Measurements from ENCODE around the gene PHF20.

The PHF20 gene

GRCh38 chr20:35963878-35964277, 192.1 kb downstream of the PHF20 start:
- TF ChIP-seq CTCF (IDR thresholded peaks at IDR 0.05; ENCODE audit: insufficient read depth, low read depth, low read length, missing control alignments): no peak

GRCh38 chr20:35967979-35968640, 196.3 kb downstream of the PHF20 start, which contains the start of gene CNBD2:
Gene CNBD2 (plus strand): TSS chr20:35968590. CDS start chr20:35968763, 173 bp downstream.
- no peak within 1 kb of the TSS for H3K4me3 ChIP-seq (ENCODE audit: low read length)
- TF ChIP-seq CTCF (IDR thresholded peaks at IDR 0.05; ENCODE audit: insufficient read depth, low read depth, low read length, missing control alignments): no peak
- DNase-seq (ENCODE audit: low read depth): no peak

More at GRCh38 chr20:35963878-35964277, 192.1 kb downstream of the PHF20 start:
- no peak overlapping the region for H3K4me3 ChIP-seq (ENCODE audit: low read length)
- DNase-seq (ENCODE audit: low read depth): no peak

- peak; percentile 76 for DNase-seq (ENCODE audit: low read depth)
- no peak overlapping the region for H3K4me3 ChIP-seq (ENCODE audit: low read length)
- no peak for TF ChIP-seq CTCF (IDR thresholded peaks at IDR 0.05; ENCODE audit: insufficient read depth, low read depth, low read length, missing control alignments)
Observed at GRCh38 chr20:35968930-35969329, 197.1 kb downstream of the PHF20 start.

GRCh38 chr20:35971981-35972380, 200.2 kb downstream of the PHF20 start:
- no peak overlapping the region for H3K4me3 ChIP-seq (ENCODE audit: low read length)
- no peak for DNase-seq (ENCODE audit: low read depth)
- no peak for TF ChIP-seq CTCF (IDR thresholded peaks at IDR 0.05; ENCODE audit: insufficient read depth, low read depth, low read length, missing control alignments)

GRCh38 chr20:35972462-35972861, 200.6 kb downstream of the PHF20 start:
- no peak for DNase-seq (ENCODE audit: low read depth)
- no peak for TF ChIP-seq CTCF (IDR thresholded peaks at IDR 0.05; ENCODE audit: insufficient read depth, low read depth, low read length, missing control alignments)
- no peak overlapping the region for H3K4me3 ChIP-seq (ENCODE audit: low read length)

- DNase-seq (ENCODE audit: low read depth): no peak
- no peak for TF ChIP-seq CTCF (IDR thresholded peaks at IDR 0.05; ENCODE audit: insufficient read depth, low read depth, low read length, missing control alignments)
- no peak overlapping the region for H3K4me3 ChIP-seq (ENCODE audit: low read length)
Observed at GRCh38 chr20:35974256-35974655, 202.4 kb downstream of the PHF20 start.
